Gastrocnemius medialis (tissue), 4 donors: Measurements from ENCODE around the gene S100A9.

Experiments
- CTCF ChIP-seq, 5 experiments: fragments of 450-650 bp in 3 of 5; fragments of 200-600 bp in 2 of 5; sonication (generic) in 2 of 5; IDR thresholded peaks in 4 of 5; conservative IDR thresholded peaks in 1 of 5; 1 replicate in 4 of 5; 2 replicates in 1 of 5; pipeline ENCODE4 v1.5.1; 2016 to 2019; ENCODE audit warnings: antibody characterized with exemption in 5 of 5, mild to moderate bottlenecking in 3 of 5, moderate library complexity in 3 of 5
- POLR2A ChIP-seq, 2 donors: fragments of 450-650 bp; IDR thresholded peaks; one replicate each; pipeline ENCODE4 v1.6.1; 2017; ENCODE audit warnings: antibody characterized with exemption in 2 of 2, mild to moderate bottlenecking in 2 of 2, moderate library complexity in 2 of 2

GRCh38 chr1:153387785-153388184 is 30.1 kb downstream of the S100A9 start:
- TF ChIP-seq CTCF (IDR thresholded peaks at IDR 0.05 in 4 of 5, conservative IDR thresholded peaks at IDR 0.05 in 1 of 5) (no peak), POLR2A (IDR thresholded peaks at IDR 0.05) (no peak)
